ENCODE measurements around the gene RBPJL.
"Not testable (repeated sequence)": the region's sequence is repeated elsewhere in the genome, so short reads cannot be mapped to it uniquely, and the experiment has no call there.

RBPJL gene

GRCh38 chr20:45347297-45347935 is 40.8 kb downstream of the RBPJL start:
- H3K27ac ChIP-seq (ENCODE audit: low read depth, low read length), result peak overlapping the region; percentile 91
- H3K36me3 ChIP-seq (ENCODE audit: control insufficient read depth in 1 of 2, insufficient read depth in 2 of 2, low read length in 2 of 2), result no peaks in the 10 kb centered on the region
- H3K4me3 ChIP-seq (ENCODE audit: low read depth in 1 of 2, low read length in 2 of 2), result peak overlapping the region; percentile 70 to 92
- peak overlapping the region; percentile 90 to 96 for H3K9ac ChIP-seq (ENCODE audit: low read depth in 1 of 2, low read length in 2 of 2)
- H3K4me1 ChIP-seq (ENCODE audit: control insufficient read depth in 1 of 2, insufficient read depth in 2 of 2, low read length in 2 of 2), result peaks cover 41 to 46% of the 10 kb centered on the region in 2 donors
- no peaks in the 10 kb centered on the region for H3K27me3 ChIP-seq (ENCODE audit: control insufficient read depth in 1 of 2, insufficient read depth in 2 of 2, low read length in 2 of 2)
- H3K9me3 ChIP-seq (ENCODE audit: control insufficient read depth in 1 of 2, low read length in 2 of 2), result no peaks in the 10 kb centered on the region

- peak within 1 kb of the TSS; percentile 91 for H3K27ac ChIP-seq (ENCODE audit: low read depth, low read length)
- H3K4me1 ChIP-seq (ENCODE audit: control insufficient read depth in 1 of 2, insufficient read depth in 2 of 2, low read length in 2 of 2), result peaks cover 34 to 44% of the 10 kb centered on the region in 2 donors
- H3K4me3 ChIP-seq (ENCODE audit: low read depth in 1 of 2, low read length in 2 of 2), result peak within 1 kb of the TSS; percentile 70 to 92
- no peaks in the 10 kb centered on the region for H3K36me3 ChIP-seq (ENCODE audit: control insufficient read depth in 1 of 2, insufficient read depth in 2 of 2, low read length in 2 of 2)
- no peaks in the 10 kb centered on the region for H3K9me3 ChIP-seq (ENCODE audit: control insufficient read depth in 1 of 2, low read length in 2 of 2)
- H3K9ac ChIP-seq (ENCODE audit: low read depth in 1 of 2, low read length in 2 of 2), result peak within 1 kb of the TSS; percentile 90 to 96
- no peaks in the 10 kb centered on the region for H3K27me3 ChIP-seq (ENCODE audit: control insufficient read depth in 1 of 2, insufficient read depth in 2 of 2, low read length in 2 of 2)
These were observed 41.5 kb downstream of the RBPJL start, which contains the start of gene SDC4 for GRCh38 chr20:45347936-45348778. Gene SDC4 (minus strand): TSS chr20:45348424. CDS start chr20:45348384, 40 bp downstream.

DNA sequence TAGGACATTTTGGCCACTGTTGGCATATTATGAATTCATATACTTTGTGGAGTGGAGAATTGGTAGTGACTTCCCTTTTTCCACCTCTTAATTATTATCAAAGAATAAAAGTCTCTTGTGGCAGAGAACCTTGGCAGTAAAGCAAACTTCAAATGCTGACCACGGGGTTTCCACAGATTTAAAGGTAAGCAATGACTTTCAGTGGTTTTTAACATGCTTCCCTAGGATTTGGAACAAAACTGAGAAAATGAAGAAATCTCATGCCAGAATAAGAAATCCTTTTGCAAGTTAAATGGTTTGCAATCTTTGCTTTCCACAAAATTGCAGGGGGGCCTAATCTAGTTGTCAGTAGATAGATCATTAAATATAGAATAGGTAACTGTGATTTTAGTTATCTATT is 43.6 kb downstream of the RBPJL start:
- Histone ChIP-seq H3K36me3 (ENCODE audit: control insufficient read depth in 1 of 2, insufficient read depth in 2 of 2, low read length in 2 of 2) (no peaks in the 10 kb centered on the region), H3K4me1 (ENCODE audit: control insufficient read depth in 1 of 2, insufficient read depth in 2 of 2, low read length in 2 of 2) (peaks cover 17 to 23% of the 10 kb centered on the region in 2 donors), H3K27ac (ENCODE audit: low read depth, low read length) (no peak overlapping the region), H3K9ac (ENCODE audit: low read depth in 1 of 2, low read length in 2 of 2) (no peak overlapping the region), H3K4me3 (ENCODE audit: low read depth in 1 of 2, low read length in 2 of 2) (no peak overlapping the region), H3K9me3 (ENCODE audit: control insufficient read depth in 1 of 2, low read length in 2 of 2) (no peaks in the 10 kb centered on the region), H3K27me3 (ENCODE audit: control insufficient read depth in 1 of 2, insufficient read depth in 2 of 2, low read length in 2 of 2) (no peaks in the 10 kb centered on the region)

- not testable (repeated sequence) for H3K9me3 ChIP-seq (ENCODE audit: control insufficient read depth in 1 of 2, low read length in 2 of 2); H3K27ac ChIP-seq (ENCODE audit: low read depth, low read length); H3K36me3 ChIP-seq (ENCODE audit: control insufficient read depth in 1 of 2, insufficient read depth in 2 of 2, low read length in 2 of 2); H3K27me3 ChIP-seq (ENCODE audit: control insufficient read depth in 1 of 2, insufficient read depth in 2 of 2, low read length in 2 of 2); H3K9ac ChIP-seq (ENCODE audit: low read depth in 1 of 2, low read length in 2 of 2); H3K4me3 ChIP-seq (ENCODE audit: low read depth in 1 of 2, low read length in 2 of 2)
- peaks cover 14 to 17% of the 10 kb centered on the region in 2 donors for H3K4me1 ChIP-seq (ENCODE audit: control insufficient read depth in 1 of 2, insufficient read depth in 2 of 2, low read length in 2 of 2)
These were observed 44.2 kb downstream of the RBPJL start for GRCh38 chr20:45350795-45351194.

GRCh38 chr20:45352729-45353128 is 46.1 kb downstream of the RBPJL start:
- no peak overlapping the region for H3K4me3 ChIP-seq (ENCODE audit: low read depth in 1 of 2, low read length in 2 of 2)
- H3K27me3 ChIP-seq (ENCODE audit: control insufficient read depth in 1 of 2, insufficient read depth in 2 of 2, low read length in 2 of 2), result no peaks in the 10 kb centered on the region
- H3K9me3 ChIP-seq (ENCODE audit: control insufficient read depth in 1 of 2, low read length in 2 of 2), result no peaks in the 10 kb centered on the region
- H3K36me3 ChIP-seq (ENCODE audit: control insufficient read depth in 1 of 2, insufficient read depth in 2 of 2, low read length in 2 of 2), result no peaks in the 10 kb centered on the region
- H3K27ac ChIP-seq (ENCODE audit: low read depth, low read length), result no peak overlapping the region
- peaks cover 5 to 7% of the 10 kb centered on the region in 2 donors for H3K4me1 ChIP-seq (ENCODE audit: control insufficient read depth in 1 of 2, insufficient read depth in 2 of 2, low read length in 2 of 2)
- no peak overlapping the region for H3K9ac ChIP-seq (ENCODE audit: low read depth in 1 of 2, low read length in 2 of 2)

- no peaks in the 10 kb centered on the region for H3K36me3 ChIP-seq (ENCODE audit: control insufficient read depth in 1 of 2, insufficient read depth in 2 of 2, low read length in 2 of 2)
- H3K27ac ChIP-seq (ENCODE audit: low read depth, low read length), result no peak overlapping the region
- no peaks in the 10 kb centered on the region for H3K27me3 ChIP-seq (ENCODE audit: control insufficient read depth in 1 of 2, insufficient read depth in 2 of 2, low read length in 2 of 2)
- H3K4me3 ChIP-seq (ENCODE audit: low read depth in 1 of 2, low read length in 2 of 2), result no peak overlapping the region
- H3K4me1 ChIP-seq (ENCODE audit: control insufficient read depth in 1 of 2, insufficient read depth in 2 of 2, low read length in 2 of 2), result peaks cover 12 to 14% of the 10 kb centered on the region in 2 donors
- H3K9me3 ChIP-seq (ENCODE audit: control insufficient read depth in 1 of 2, low read length in 2 of 2), result no peaks in the 10 kb centered on the region
- no peak overlapping the region for H3K9ac ChIP-seq (ENCODE audit: low read depth in 1 of 2, low read length in 2 of 2)
These were observed 47.1 kb downstream of the RBPJL start for GRCh38 chr20:45353746-45354145.

DNA sequence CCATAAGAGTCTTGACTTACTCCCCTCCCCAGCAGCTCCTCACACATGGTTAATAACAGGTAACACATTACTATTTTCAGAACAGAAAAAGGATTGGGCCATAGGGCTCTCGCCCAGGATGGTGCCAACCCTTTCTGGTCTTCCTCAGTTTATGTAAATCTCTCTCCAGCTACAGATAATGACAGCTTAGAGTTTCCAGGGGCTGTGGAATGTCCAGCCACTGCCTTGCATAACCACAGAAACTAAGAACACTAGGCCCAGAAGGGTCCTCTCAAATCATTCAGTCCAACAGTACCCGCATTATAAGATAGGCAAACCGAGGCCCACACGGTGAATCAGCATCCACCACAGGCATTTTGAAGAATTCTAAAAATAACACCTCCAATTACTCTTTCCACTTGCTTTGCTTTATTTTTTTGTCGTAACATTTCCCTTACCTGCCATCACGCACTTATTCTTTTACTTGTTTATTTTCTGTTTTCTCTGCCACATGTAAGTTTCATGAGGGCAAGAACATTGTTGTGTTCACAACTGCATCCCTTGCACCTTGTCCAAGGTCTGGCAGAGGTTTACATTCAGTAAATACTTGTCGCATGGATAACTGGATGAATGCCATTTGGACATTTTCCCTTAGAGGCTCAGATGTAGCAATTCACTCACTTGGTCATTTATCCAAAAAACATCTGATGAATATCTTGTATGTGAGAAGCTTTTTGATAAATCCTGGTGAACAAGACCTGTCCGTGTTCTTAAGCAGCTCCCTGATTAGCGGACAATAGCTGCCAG is 48.0 kb downstream of the RBPJL start:
- H3K36me3 ChIP-seq (ENCODE audit: control insufficient read depth in 1 of 2, insufficient read depth in 2 of 2, low read length in 2 of 2), result no peaks in the 10 kb centered on the region
- H3K4me1 ChIP-seq (ENCODE audit: control insufficient read depth in 1 of 2, insufficient read depth in 2 of 2, low read length in 2 of 2), result peaks cover 16 to 22% of the 10 kb centered on the region in 2 donors
- no peaks in the 10 kb centered on the region for H3K27me3 ChIP-seq (ENCODE audit: control insufficient read depth in 1 of 2, insufficient read depth in 2 of 2, low read length in 2 of 2)
- no peaks in the 10 kb centered on the region for H3K9me3 ChIP-seq (ENCODE audit: control insufficient read depth in 1 of 2, low read length in 2 of 2)
- no peak overlapping the region for H3K27ac ChIP-seq (ENCODE audit: low read depth, low read length)
- H3K4me3 ChIP-seq (ENCODE audit: low read depth in 1 of 2, low read length in 2 of 2), result no peak overlapping the region
- H3K9ac ChIP-seq (ENCODE audit: low read depth in 1 of 2, low read length in 2 of 2), result no peak overlapping the region

DNA sequence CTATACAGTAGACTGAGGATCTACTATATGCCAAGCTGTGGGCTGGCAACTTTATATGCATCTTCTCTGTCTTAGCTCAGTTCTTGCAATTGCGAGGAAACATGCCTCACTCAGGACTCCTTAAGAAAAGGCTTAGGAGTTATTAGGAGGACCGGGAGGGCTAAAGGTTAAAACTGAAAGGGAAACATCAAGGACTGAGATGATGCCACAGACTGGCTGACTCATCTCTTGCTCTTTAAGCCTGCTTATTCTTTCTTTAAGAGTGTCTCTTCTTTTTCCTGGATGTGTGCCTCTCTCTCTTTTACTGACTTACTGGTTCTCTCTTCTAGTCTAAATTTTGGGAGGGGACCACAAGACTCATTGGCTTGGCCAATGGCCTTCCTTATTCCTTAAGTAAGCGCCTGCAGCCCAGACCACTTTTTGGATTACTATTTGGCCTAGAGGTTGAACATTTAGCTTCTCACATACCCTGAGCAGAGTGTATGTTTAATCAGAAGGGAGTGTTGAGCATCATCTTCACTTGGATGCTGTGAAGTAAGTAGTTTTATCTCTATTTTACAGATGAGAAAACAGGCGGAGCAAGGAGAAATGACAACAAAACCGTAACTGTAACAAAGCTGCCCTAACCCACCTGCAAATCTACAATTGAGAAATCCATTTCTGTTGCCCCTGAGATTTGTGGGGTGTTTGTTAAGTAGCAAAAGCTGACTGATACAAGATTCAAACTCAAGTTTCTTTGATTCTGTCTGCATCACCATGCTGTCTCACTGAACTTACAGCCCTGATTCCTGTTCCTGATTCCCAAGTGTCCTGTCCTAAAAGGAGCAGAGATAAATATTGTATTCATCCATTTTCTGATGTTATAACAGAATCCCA is 48.8 kb downstream of the RBPJL start:
- Histone ChIP-seq H3K4me3 (ENCODE audit: low read depth in 1 of 2, low read length in 2 of 2) (no peak overlapping the region), H3K9ac (ENCODE audit: low read depth in 1 of 2, low read length in 2 of 2) (no peak overlapping the region), H3K27me3 (ENCODE audit: control insufficient read depth in 1 of 2, insufficient read depth in 2 of 2, low read length in 2 of 2) (no peaks in the 10 kb centered on the region), H3K4me1 (ENCODE audit: control insufficient read depth in 1 of 2, insufficient read depth in 2 of 2, low read length in 2 of 2) (peaks cover 23 to 27% of the 10 kb centered on the region in 2 donors), H3K27ac (ENCODE audit: low read depth, low read length) (no peak overlapping the region), H3K9me3 (ENCODE audit: control insufficient read depth in 1 of 2, low read length in 2 of 2) (no peaks in the 10 kb centered on the region), H3K36me3 (ENCODE audit: control insufficient read depth in 1 of 2, insufficient read depth in 2 of 2, low read length in 2 of 2) (no peaks in the 10 kb centered on the region)

DNA sequence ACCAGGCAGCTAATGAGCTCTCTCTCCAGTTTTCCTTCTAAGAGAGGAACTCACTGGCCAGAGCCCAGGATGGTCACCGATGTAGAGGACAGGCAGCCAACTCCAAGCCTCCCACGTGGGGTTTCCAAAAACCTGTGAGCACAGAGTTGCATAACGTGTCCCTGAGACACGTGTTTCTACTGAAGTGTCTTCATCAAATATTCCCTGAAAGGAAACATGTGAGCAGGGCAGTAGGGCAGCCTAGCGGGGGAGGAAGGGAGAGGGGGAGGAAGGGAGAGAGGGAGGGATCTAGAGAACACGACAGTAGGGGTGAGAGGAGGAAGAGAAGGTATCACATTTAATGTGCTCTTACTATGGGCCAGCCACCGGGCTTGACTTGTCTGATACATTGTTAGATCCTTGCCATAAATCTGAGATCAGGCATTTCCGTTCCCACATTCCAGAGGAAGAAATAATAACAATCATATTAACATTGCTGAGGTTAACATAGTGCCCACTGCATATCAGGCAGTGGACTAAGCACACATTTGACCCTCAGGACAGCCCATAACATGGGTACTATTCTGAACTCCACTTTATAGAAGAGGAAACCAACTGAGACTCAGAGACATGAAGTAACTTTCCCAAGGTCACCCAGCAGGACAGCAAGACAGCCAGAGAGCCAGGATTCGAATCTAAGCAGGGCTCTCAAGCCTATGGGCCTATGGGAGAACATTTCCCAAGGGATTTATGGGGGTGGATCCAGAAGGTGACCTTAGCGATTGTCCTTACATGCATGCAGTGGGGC is 51.8 kb downstream of the RBPJL start:
- no peaks in the 10 kb centered on the region for H3K36me3 ChIP-seq (ENCODE audit: control insufficient read depth in 1 of 2, insufficient read depth in 2 of 2, low read length in 2 of 2)
- no peak overlapping the region for H3K4me3 ChIP-seq (ENCODE audit: low read depth in 1 of 2, low read length in 2 of 2)
- no peaks in the 10 kb centered on the region for H3K9me3 ChIP-seq (ENCODE audit: control insufficient read depth in 1 of 2, low read length in 2 of 2)
- peaks cover 27 to 29% of the 10 kb centered on the region in 2 donors for H3K4me1 ChIP-seq (ENCODE audit: control insufficient read depth in 1 of 2, insufficient read depth in 2 of 2, low read length in 2 of 2)
- H3K27me3 ChIP-seq (ENCODE audit: control insufficient read depth in 1 of 2, insufficient read depth in 2 of 2, low read length in 2 of 2), result no peaks in the 10 kb centered on the region
- peak overlapping the region; percentile 53 for H3K27ac ChIP-seq (ENCODE audit: low read depth, low read length)
- H3K9ac ChIP-seq (ENCODE audit: low read depth in 1 of 2, low read length in 2 of 2), result no peak overlapping the region

All from duodenal mucosa (tissue), 2 donors.